DND-41 (cell line): Measurements from ENCODE around the gene C2CD4A.

ENCODE experiments used
- ATAC-seq: fragments of 200-7000 bp; cut with Tn5 transposase; 3 replicates; pipeline ENCODE4 v1.9.1; 2021; ENCODE audit warnings: low read depth; ENCODE audit not compliant: insufficient read depth
- DNase-seq: peaks from one replicate; pipeline ENCODE4 v3.0.0-alpha.2; 2020
- H2AFZ ChIP-seq: 2 replicates; pipeline ENCODE4 v1.6.0; 2012; ENCODE audit warnings: low read depth, low read length
- H3K27ac ChIP-seq: 2 replicates; pipeline ENCODE4 v1.5.1; 2012; ENCODE audit warnings: low read length, inconsistent platforms
- H3K27me3 ChIP-seq: fragments of 200-600 bp; sonication (generic); 2 replicates; pipeline ENCODE4 v1.6.0; 2012; ENCODE audit warnings: low read length, mild to moderate bottlenecking, inconsistent platforms; ENCODE audit not compliant: insufficient read depth, poor library complexity
- H3K36me3 ChIP-seq: 2 replicates; pipeline ENCODE4 v1.5.1; 2012; ENCODE audit warnings: low read length, inconsistent platforms; ENCODE audit not compliant: insufficient read depth
- H3K4me1 ChIP-seq: 2 replicates; pipeline ENCODE4 v1.5.1; 2012; ENCODE audit warnings: mild to moderate bottlenecking, low read length; ENCODE audit not compliant: insufficient read depth
- H3K4me2 ChIP-seq: 2 replicates; pipeline ENCODE4 v1.6.0; 2012; ENCODE audit warnings: mild to moderate bottlenecking, moderate library complexity, low read length, inconsistent platforms; ENCODE audit not compliant: insufficient read depth
- H3K4me3 ChIP-seq, 2 experiments: fragments of 200-600 bp in 1 of 2; shearing (Covaris generic) in 1 of 2; 2 replicates each; pipeline ENCODE4 v1.5.1; 2012 to 2016; ENCODE audit warnings: inconsistent platforms in 2 of 2, low read length in 2 of 2, mild to moderate bottlenecking in 2 of 2, low read depth in 1 of 2, moderate library complexity in 1 of 2
- H3K79me2 ChIP-seq: 2 replicates; pipeline ENCODE4 v1.6.0; 2012; ENCODE audit warnings: low read length, inconsistent platforms; ENCODE audit not compliant: insufficient read depth
- H3K9ac ChIP-seq: 2 replicates; pipeline ENCODE4 v1.6.0; 2012; ENCODE audit warnings: low read depth, mild to moderate bottlenecking, inconsistent platforms, low read length, moderate library complexity
- H3K9me3 ChIP-seq: 2 replicates; pipeline ENCODE4 v1.5.1; 2012; ENCODE audit warnings: low read length, moderate library complexity, mild to moderate bottlenecking, inconsistent platforms; ENCODE audit not compliant: insufficient read depth, severe bottlenecking
- H4K20me1 ChIP-seq: 2 replicates; pipeline ENCODE4 v1.6.0; 2012; ENCODE audit warnings: low read length; ENCODE audit not compliant: insufficient read depth
- EZH2 ChIP-seq: IDR thresholded peaks from 3 replicates; pipeline ENCODE4 v1.6.1; 2012; ENCODE audit warnings: borderline replicate concordance, low read depth, mild to moderate bottlenecking, moderate library complexity, low read length, inconsistent platforms; ENCODE audit not compliant: severe bottlenecking
- TF ChIP-seq, protein P1 (sequence below): IDR thresholded peaks from 2 replicates; pipeline ENCODE4 v1.5.1; 2012; ENCODE audit warnings: borderline replicate concordance, low read length, moderate library complexity, mild to moderate bottlenecking; ENCODE audit not compliant: poor library complexity, severe bottlenecking; ENCODE audit errors: extremely low read depth

Gene C2CD4A

DNA sequence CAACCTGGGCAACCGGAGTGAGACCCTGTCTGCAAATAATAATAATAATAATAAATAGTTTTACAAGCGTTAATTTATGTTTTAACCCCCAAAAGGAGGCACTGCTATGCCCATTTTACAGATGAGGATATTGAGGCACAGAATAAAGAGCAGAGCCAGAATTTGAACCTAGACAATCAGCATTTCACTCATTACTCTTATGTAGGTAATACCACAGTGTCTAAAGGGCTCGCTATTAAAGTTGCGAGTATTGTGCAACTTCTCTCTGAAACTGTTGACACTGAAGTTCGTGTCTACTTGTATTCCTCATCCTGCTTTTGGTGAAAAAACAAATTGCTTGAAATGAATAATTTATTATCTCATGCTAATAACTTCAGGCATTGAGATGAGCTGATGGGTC is 2.8 kb downstream of the C2CD4A start:
- H3K4me3 ChIP-seq, result no peak overlapping the region
- no peaks in the 10 kb centered on the region for H3K9me3 ChIP-seq
- H4K20me1 ChIP-seq, result no peaks in the 10 kb centered on the region
- H3K4me1 ChIP-seq, result no peaks in the 10 kb centered on the region
- H3K4me2 ChIP-seq, result no peak overlapping the region
- H3K27me3 ChIP-seq, result no peaks in the 10 kb centered on the region
- no peaks in the 10 kb centered on the region for H3K79me2 ChIP-seq
- H2AFZ ChIP-seq, result no peak overlapping the region
- no peak overlapping the region for H3K9ac ChIP-seq
- H3K27ac ChIP-seq, result no peak overlapping the region
- no peak for TF ChIP-seq EZH2
- TF ChIP-seq, protein P1, sequence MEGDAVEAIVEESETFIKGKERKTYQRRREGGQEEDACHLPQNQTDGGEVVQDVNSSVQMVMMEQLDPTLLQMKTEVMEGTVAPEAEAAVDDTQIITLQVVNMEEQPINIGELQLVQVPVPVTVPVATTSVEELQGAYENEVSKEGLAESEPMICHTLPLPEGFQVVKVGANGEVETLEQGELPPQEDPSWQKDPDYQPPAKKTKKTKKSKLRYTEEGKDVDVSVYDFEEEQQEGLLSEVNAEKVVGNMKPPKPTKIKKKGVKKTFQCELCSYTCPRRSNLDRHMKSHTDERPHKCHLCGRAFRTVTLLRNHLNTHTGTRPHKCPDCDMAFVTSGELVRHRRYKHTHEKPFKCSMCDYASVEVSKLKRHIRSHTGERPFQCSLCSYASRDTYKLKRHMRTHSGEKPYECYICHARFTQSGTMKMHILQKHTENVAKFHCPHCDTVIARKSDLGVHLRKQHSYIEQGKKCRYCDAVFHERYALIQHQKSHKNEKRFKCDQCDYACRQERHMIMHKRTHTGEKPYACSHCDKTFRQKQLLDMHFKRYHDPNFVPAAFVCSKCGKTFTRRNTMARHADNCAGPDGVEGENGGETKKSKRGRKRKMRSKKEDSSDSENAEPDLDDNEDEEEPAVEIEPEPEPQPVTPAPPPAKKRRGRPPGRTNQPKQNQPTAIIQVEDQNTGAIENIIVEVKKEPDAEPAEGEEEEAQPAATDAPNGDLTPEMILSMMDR, result no peak
- DNase-seq, result no peak
- no peaks in the 10 kb centered on the region for H3K36me3 ChIP-seq
- ATAC-seq, result no peak

DNA sequence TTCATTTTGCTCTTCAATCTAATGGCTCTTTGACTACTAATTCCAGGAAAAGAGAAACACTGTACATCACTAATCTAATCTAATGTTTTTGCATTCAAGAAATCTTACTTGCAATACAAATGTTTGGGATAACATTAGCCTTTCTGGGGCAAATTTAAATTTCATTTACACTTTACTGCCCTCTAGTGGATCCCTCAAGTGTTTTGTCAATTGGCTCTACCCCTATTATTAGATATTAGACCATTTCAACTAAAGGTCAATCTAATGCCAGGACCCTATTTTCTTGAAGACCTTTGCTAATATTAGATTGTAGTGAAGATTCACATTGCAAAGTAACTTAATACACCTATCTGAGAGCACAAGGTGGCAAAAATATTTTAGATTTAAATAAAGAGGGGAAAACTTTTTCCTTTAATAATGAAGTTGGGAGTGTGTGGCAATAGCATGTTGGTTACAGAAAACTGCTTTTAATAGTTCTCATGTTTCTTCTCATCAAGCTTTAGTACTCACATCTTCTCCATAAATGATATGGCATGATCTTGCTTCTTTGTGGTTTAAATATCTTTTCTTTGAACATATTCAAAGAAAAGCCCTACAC is 5.0 kb downstream of the C2CD4A start:
- Histone ChIP-seq H3K27ac (no peak overlapping the region), H2AFZ (no peak overlapping the region), H3K27me3 (no peaks in the 10 kb centered on the region), H3K4me3 (no peak overlapping the region), H3K4me2 (no peak overlapping the region), H3K4me1 (no peaks in the 10 kb centered on the region), H3K79me2 (no peaks in the 10 kb centered on the region), H4K20me1 (no peaks in the 10 kb centered on the region), H3K9me3 (no peaks in the 10 kb centered on the region), H3K9ac (no peak overlapping the region), H3K36me3 (no peaks in the 10 kb centered on the region)
- DNase-seq (no peak), ATAC-seq (no peak)
- TF ChIP-seq, protein P1, result peak; percentile 67
- TF ChIP-seq EZH2, result no peak

GRCh38 chr15:62075595-62076277 is 9.0 kb downstream of the C2CD4A start:
- H3K27me3 ChIP-seq, result no peaks in the 10 kb centered on the region
- H3K79me2 ChIP-seq, result no peaks in the 10 kb centered on the region
- TF ChIP-seq EZH2, result no peak
- TF ChIP-seq, protein P1, result no peak
- H4K20me1 ChIP-seq, result no peaks in the 10 kb centered on the region
- H3K27ac ChIP-seq, result no peak overlapping the region
- H3K9ac ChIP-seq, result no peak overlapping the region
- H3K4me2 ChIP-seq, result no peak overlapping the region
- no peaks in the 10 kb centered on the region for H3K36me3 ChIP-seq
- no peak overlapping the region for H2AFZ ChIP-seq
- no peak overlapping the region for H3K4me3 ChIP-seq
- DNase-seq, result no peak
- H3K9me3 ChIP-seq, result no peaks in the 10 kb centered on the region
- ATAC-seq, result no peak
- H3K4me1 ChIP-seq, result no peaks in the 10 kb centered on the region
